Ectodermal cell (in vitro differentiated cells): ENCODE measurements around the gene A3GALT2.

ENCODE experiments used
- H3K27ac ChIP-seq: 2 replicates; pipeline ENCODE4 v1.7.0; 2013; ENCODE audit warnings: mild to moderate bottlenecking, low read depth, low read length; ENCODE audit not compliant: insufficient read depth, poor library complexity, severe bottlenecking
- H3K27me3 ChIP-seq: 2 replicates; pipeline ENCODE4 v1.7.0; 2013; ENCODE audit warnings: mild to moderate bottlenecking, low read length; ENCODE audit not compliant: insufficient read depth, control insufficient read depth, poor library complexity, severe bottlenecking
- H3K36me3 ChIP-seq: one replicate; pipeline ENCODE4 v1.7.0; 2013; ENCODE audit warnings: low read length; ENCODE audit not compliant: control insufficient read depth, insufficient read depth
- H3K4me1 ChIP-seq: one replicate; pipeline ENCODE4 v1.7.0; 2013; ENCODE audit warnings: low read length; ENCODE audit not compliant: control insufficient read depth, insufficient read depth
- H3K4me3 ChIP-seq: 2 replicates; pipeline ENCODE4 v1.7.0; 2013; ENCODE audit warnings: low read depth, low read length, control low read depth; ENCODE audit not compliant: insufficient read depth
- H3K9me3 ChIP-seq: 2 replicates; pipeline ENCODE4 v1.7.0; 2013; ENCODE audit warnings: mild to moderate bottlenecking, low read length, moderate library complexity; ENCODE audit not compliant: control insufficient read depth
- WGBS, 2 experiments: methylation state at CpG; one replicate each; pipeline ENCODE4 v1.1.7; 2013; ENCODE audit warnings: missing lambda C conversion rate in 2 of 2; 5-methylcytosine and 5-hydroxymethylcytosine counted together

A3GALT2 gene

GRCh38 chr1:33332881-33333280, 12.0 kb upstream of the A3GALT2 start:
- Histone ChIP-seq H3K4me3 (no peak overlapping the region), H3K36me3 (peaks cover 62% of the 10 kb centered on the region), H3K27me3 (no peaks in the 10 kb centered on the region), H3K9me3 (no peaks in the 10 kb centered on the region), H3K4me1 (peaks cover 30% of the 10 kb centered on the region), H3K27ac (no peak overlapping the region)
- WGBS, 2 experiments = 94 to 96% methylated on average over 5 of the region's 5 CpGs

GRCh38 chr1:33332357-33332789, 11.5 kb upstream of the A3GALT2 start:
- H3K9me3 ChIP-seq = no peaks in the 10 kb centered on the region
- peaks cover 25% of the 10 kb centered on the region for H3K4me1 ChIP-seq
- H3K27me3 ChIP-seq = no peaks in the 10 kb centered on the region
- WGBS, 2 experiments = 95% methylated on average over 10 of the region's 10 CpGs
- no peak overlapping the region for H3K27ac ChIP-seq
- no peak overlapping the region for H3K4me3 ChIP-seq
- peaks cover 68% of the 10 kb centered on the region for H3K36me3 ChIP-seq

- 96% methylated on average over 10 of the region's 10 CpGs for WGBS, 2 experiments
- H3K4me1 ChIP-seq = peaks cover 21% of the 10 kb centered on the region
Observed at GRCh38 chr1:33331444-33332356, 10.8 kb upstream of the A3GALT2 start.

GRCh38 chr1:33330906-33331305, 10.0 kb upstream of the A3GALT2 start:
- Histone ChIP-seq H3K9me3 (no peaks in the 10 kb centered on the region), H3K27ac (no peak overlapping the region), H3K36me3 (peaks cover 74% of the 10 kb centered on the region), H3K27me3 (no peaks in the 10 kb centered on the region), H3K4me1 (peaks cover 19% of the 10 kb centered on the region), H3K4me3 (no peak overlapping the region)
- WGBS, 2 experiments = 96% methylated on average over 7 of the region's 7 CpGs

More at GRCh38 chr1:33331444-33332356, 10.8 kb upstream of the A3GALT2 start:
- no peaks in the 10 kb centered on the region for H3K27me3 ChIP-seq
- no peaks in the 10 kb centered on the region for H3K9me3 ChIP-seq
- no peak overlapping the region for H3K27ac ChIP-seq
- no peak overlapping the region for H3K4me3 ChIP-seq
- peaks cover 68% of the 10 kb centered on the region for H3K36me3 ChIP-seq

GRCh38 chr1:33330361-33330890, 9.5 kb upstream of the A3GALT2 start:
- Histone ChIP-seq H3K27ac (no peak overlapping the region), H3K27me3 (no peaks in the 10 kb centered on the region), H3K36me3 (peaks cover 78% of the 10 kb centered on the region), H3K4me3 (no peak overlapping the region), H3K9me3 (no peaks in the 10 kb centered on the region), H3K4me1 (peaks cover 19% of the 10 kb centered on the region)
- 88 to 96% methylated on average over 3 of the region's 3 CpGs for WGBS, 2 experiments

GRCh38 chr1:33329600-33330305, 8.9 kb upstream of the A3GALT2 start:
- H3K27ac ChIP-seq = no peak overlapping the region
- peaks cover 85% of the 10 kb centered on the region for H3K36me3 ChIP-seq
- H3K4me3 ChIP-seq = no peak overlapping the region
- 91 to 92% methylated on average over 19 of the region's 19 CpGs for WGBS, 2 experiments
- no peaks in the 10 kb centered on the region for H3K9me3 ChIP-seq
- no peaks in the 10 kb centered on the region for H3K27me3 ChIP-seq
- peaks cover 13% of the 10 kb centered on the region for H3K4me1 ChIP-seq

GRCh38 chr1:33328817-33329216, 7.9 kb upstream of the A3GALT2 start:
- H3K27me3 ChIP-seq = no peaks in the 10 kb centered on the region
- H3K4me3 ChIP-seq = no peak overlapping the region
- no peak overlapping the region for H3K27ac ChIP-seq
- H3K9me3 ChIP-seq = no peaks in the 10 kb centered on the region
- H3K4me1 ChIP-seq = peaks cover 4% of the 10 kb centered on the region
- H3K36me3 ChIP-seq = peaks cover 88% of the 10 kb centered on the region
- 95 to 96% methylated on average over 12 of the region's 12 CpGs for WGBS, 2 experiments

GRCh38 chr1:33327587-33328325, 6.9 kb upstream of the A3GALT2 start:
- H3K4me1 ChIP-seq = no peaks in the 10 kb centered on the region
- WGBS, 2 experiments = 94 to 96% methylated on average over 9 of the region's 9 CpGs
- no peak overlapping the region for H3K4me3 ChIP-seq
- H3K36me3 ChIP-seq = peaks cover 83% of the 10 kb centered on the region
- no peaks in the 10 kb centered on the region for H3K9me3 ChIP-seq
- no peaks in the 10 kb centered on the region for H3K27me3 ChIP-seq
- H3K27ac ChIP-seq = peak overlapping the region; percentile 20

GRCh38 chr1:33326785-33327184, 5.9 kb upstream of the A3GALT2 start:
- no peak overlapping the region for H3K4me3 ChIP-seq
- no peaks in the 10 kb centered on the region for H3K9me3 ChIP-seq
- peaks cover 76% of the 10 kb centered on the region for H3K36me3 ChIP-seq

More at GRCh38 chr1:33326785-33327184, 5.9 kb upstream of the A3GALT2 start:
- Histone ChIP-seq H3K27me3 (no peaks in the 10 kb centered on the region), H3K4me1 (no peaks in the 10 kb centered on the region), H3K27ac (no peak overlapping the region)
- WGBS, 2 experiments = 92 to 94% methylated on average over 9 of the region's 9 CpGs
